HepG2 (cell line): Measurements from ENCODE around the gene HECTD1. TPM values are rescaled to one million over a fixed set of nuclear protein-coding genes. Genes with fewer than 3 reads are reported as not detected.

Source experiments
- ATAC-seq: fragments of 200-7000 bp; cut with Tn5 transposase; 3 replicates; pipeline ENCODE4 v1.9.1; 2020; ENCODE audit warnings: mild to moderate bottlenecking, moderate library complexity
- BruUV-seq: library from RNA; stranded (reverse); fragments of 400-500 nt; replicated peaks from 2 replicates; lab custom pipeline; 2021; lab: Mats Ljungman, UMichigan
- CTCF ChIA-PET: fragments of 300-600 bp; formaldehyde crosslinking; extraction: SDS; loops from one replicate; lab custom pipeline; 2021; ENCODE audit warnings: low total read pairs, inconsistent platforms, low intra/inter-chr PET ratio; lab: Yijun Ruan, JAX
- POLR2A ChIA-PET: fragments of 350-600 bp; sonication (Branson Sonifier 250); formaldehyde crosslinking; loops from one replicate; lab custom pipeline; 2020; ENCODE audit warnings: antibody characterized with exemption, inconsistent platforms; lab: Yijun Ruan, JAX
- DNase-seq: peaks from one replicate; pipeline ENCODE4 v3.0.0-alpha.2; 2015; ENCODE audit warnings: low spot score
- FAIRE-seq: peaks from 3 replicates; lab custom pipeline; 2011; peaks lifted over from hg19 to GRCh38; lab: Jason Lieb, UNC
- H2AFZ ChIP-seq: one replicate; pipeline ENCODE4 v1.6.1; 2011; ENCODE audit warnings: low read length, inconsistent platforms
- H3K27ac ChIP-seq: fragments of 300-600 bp; 3 replicates; pipeline ENCODE4 v1.8.0; 2011; ENCODE audit warnings: mixed run types, mild to moderate bottlenecking, mixed read lengths, low read length, inconsistent platforms; ENCODE audit not compliant: insufficient read depth; ENCODE audit errors: extremely low read length
- H3K27me3 ChIP-seq, 2 experiments: fragments of 200-600 bp in 1 of 2; 2 replicates in 1 of 2; 3 replicates in 1 of 2; pipeline versions ENCODE4 v1.6.0 to v1.8.0; 2011; ENCODE audit warnings: low read length in 2 of 2, mild to moderate bottlenecking in 2 of 2, moderate library complexity in 2 of 2, inconsistent platforms in 1 of 2; ENCODE audit not compliant: insufficient read depth in 2 of 2, control insufficient read depth in 1 of 2
- H3K36me3 ChIP-seq, 2 experiments: fragments of 200-600 bp in 1 of 2; replicated peaks in 1 of 2; 2 replicates in 1 of 2; 3 replicates in 1 of 2; pipeline versions ENCODE4 v1.5.1 to v1.8.0; 2011; ENCODE audit warnings: low read length in 2 of 2, inconsistent platforms in 1 of 2; ENCODE audit not compliant: insufficient read depth in 2 of 2, control insufficient read depth in 1 of 2
- H3K4me1 ChIP-seq: 2 replicates; pipeline ENCODE4 v1.5.1; 2012; ENCODE audit warnings: low read length, inconsistent platforms; ENCODE audit not compliant: insufficient read depth
- H3K4me2 ChIP-seq: 2 replicates; pipeline ENCODE4 v1.6.0; 2011; ENCODE audit warnings: low read depth, low read length, inconsistent platforms
- H3K4me3 ChIP-seq, 3 experiments: fragments of 200-600 bp in 1 of 3; sonication (generic), shearing (Covaris generic) in 1 of 3; replicated peaks in 1 of 3; 2 replicates each; pipeline ENCODE4 v1.5.1; 2011 to 2016; ENCODE audit warnings: low read length in 3 of 3, inconsistent platforms in 2 of 3, low read depth in 2 of 3, mild to moderate bottlenecking in 2 of 3, control low read depth in 1 of 3, mixed read lengths in 1 of 3; ENCODE audit not compliant: insufficient read depth in 1 of 3
- H3K79me2 ChIP-seq: one replicate; pipeline ENCODE4 v1.6.1; 2011; ENCODE audit warnings: low read length, inconsistent platforms; ENCODE audit not compliant: insufficient read depth
- H3K9ac ChIP-seq: 2 replicates; pipeline ENCODE4 v1.6.0; 2011; ENCODE audit warnings: mild to moderate bottlenecking, low read depth, low read length, inconsistent platforms; ENCODE audit not compliant: insufficient read depth
- H3K9me3 ChIP-seq: 2 replicates; pipeline ENCODE4 v1.5.1; 2012; ENCODE audit warnings: mild to moderate bottlenecking, low read length
- H4K20me1 ChIP-seq: 2 replicates; pipeline ENCODE4 v1.6.0; 2011; ENCODE audit warnings: inconsistent platforms, mild to moderate bottlenecking, low read length, moderate library complexity; ENCODE audit not compliant: insufficient read depth
- ARID5B ChIP-seq: IDR thresholded peaks from 2 replicates; pipeline ENCODE4 v1.4.0; 2020; ENCODE audit warnings: mild to moderate bottlenecking, missing genetic modification reagents
- CSRNP2 ChIP-seq: sonication (generic); formaldehyde crosslinking; conservative IDR thresholded peaks from 2 replicates; pipeline ENCODE4 v1.8.0; 2022; ENCODE audit warnings: low read depth, missing genetic modification reagents
- HDAC6 ChIP-seq: fragments of 200-600 bp; sonication (generic); IDR thresholded peaks from 2 replicates; pipeline ENCODE4 v1.7.0; 2017; ENCODE audit warnings: mild to moderate bottlenecking, antibody characterized with exemption, low read length, low read depth
- NONO ChIP-seq, 2 experiments: fragments of 450-650 bp in 1 of 2; sonication (generic) in 1 of 2; formaldehyde crosslinking in 1 of 2; IDR thresholded peaks in 1 of 2; conservative IDR thresholded peaks in 1 of 2; 2 replicates each; pipeline versions ENCODE4 v1.6.1 to v1.8.0; 2017 to 2022; ENCODE audit warnings: mild to moderate bottlenecking in 1 of 2, missing genetic modification reagents in 1 of 2, moderate library complexity in 1 of 2
- NPAS2 ChIP-seq: sonication (generic); formaldehyde crosslinking; IDR thresholded peaks from 2 replicates; pipeline ENCODE4 v1.8.0; 2022; ENCODE audit warnings: mild to moderate bottlenecking, missing genetic modification reagents, borderline replicate concordance
- NR2F6 ChIP-seq, 2 experiments: IDR thresholded peaks; 2 replicates each; pipeline ENCODE4 v1.6.1; 2016; ENCODE audit warnings: antibody characterized with exemption in 1 of 2, mild to moderate bottlenecking in 1 of 2
- SKI ChIP-seq: fragments of 450-650 bp; IDR thresholded peaks from one replicate; pipeline ENCODE4 v1.6.1; 2018; ENCODE audit warnings: mild to moderate bottlenecking; ENCODE audit not compliant: partially characterized antibody
- SMAD9 ChIP-seq: sonication (generic); formaldehyde crosslinking; IDR thresholded peaks from 2 replicates; pipeline ENCODE4 v1.5.1; 2020; ENCODE audit warnings: mild to moderate bottlenecking, missing genetic modification reagents
- SP5 ChIP-seq: IDR thresholded peaks from 2 replicates; pipeline ENCODE4 v1.6.1; 2016; ENCODE audit warnings: low read depth, borderline replicate concordance
- YEATS4 ChIP-seq: sonication (generic); formaldehyde crosslinking; IDR thresholded peaks from 2 replicates; pipeline ENCODE4 v1.4.0; 2020; ENCODE audit warnings: missing genetic modification reagents, borderline replicate concordance
- ZMYM3 ChIP-seq: sonication (generic); formaldehyde crosslinking; IDR thresholded peaks from 2 replicates; pipeline ENCODE4 v1.5.1; 2020; ENCODE audit warnings: mild to moderate bottlenecking, missing genetic modification reagents
- ZNF232 ChIP-seq: sonication (generic); formaldehyde crosslinking; IDR thresholded peaks from 2 replicates; pipeline ENCODE4 v1.4.0; 2020; ENCODE audit warnings: missing genetic modification reagents, borderline replicate concordance
- ZNF337 ChIP-seq: sonication (generic); formaldehyde crosslinking; IDR thresholded peaks from 2 replicates; pipeline ENCODE4 v1.5.1; 2020; ENCODE audit warnings: missing genetic modification reagents, low read depth, mild to moderate bottlenecking, borderline replicate concordance
- ZNF33A ChIP-seq: sonication (generic); formaldehyde crosslinking; IDR thresholded peaks from 2 replicates; pipeline ENCODE4 v1.5.1; 2020; ENCODE audit warnings: missing genetic modification reagents, mild to moderate bottlenecking, moderate library complexity, borderline replicate concordance
- ZNF44 ChIP-seq: sonication (generic); formaldehyde crosslinking; IDR thresholded peaks from 2 replicates; pipeline ENCODE4 v1.5.1; 2020; ENCODE audit warnings: mild to moderate bottlenecking, missing genetic modification reagents
- WGBS: methylation state at CpG from one replicate; pipeline ENCODE4 v1.1.6; 2017; ENCODE audit warnings: low lambda C conversion rate; 5-methylcytosine and 5-hydroxymethylcytosine counted together
- in situ Hi-C: cut with HindIII; loops from 2 replicates; pipeline ENCODE4 v1.10.0; 2017; ENCODE audit warnings: low pct_unique_long_range_greater_than_20kb; ENCODE audit not compliant: extremely low pct_ligation_motif_present
- intact Hi-C: fragments of 100-400 bp; cut with micrococcal nuclease; formaldehyde crosslinking; loops from one replicate; pipeline ENCODE4 v1.10.0; 2022; ENCODE audit not compliant: unreplicated experiment
- polyA plus RNA-seq, 8 experiments: library from polyadenylated mRNA; depleted of rRNA in 3 of 8; stranded (reverse) in 7 of 8; unstranded in 1 of 8; fragments of >200 nt; fragmentation: Illumina TruSeq in 4 of 8; extraction: Trizol in 4 of 8; gene quantifications; 2 replicates each; pipeline versions ENCODE4 v1.2.1 to v1.2.3, GENCODE V29; 2011 to 2016; ENCODE audit warnings: low read depth in 4 of 8, missing spikeins in 1 of 8, mixed read lengths in 1 of 8; ENCODE audit not compliant: insufficient read depth in 1 of 8
- total RNA-seq, 5 experiments: library from RNA; depleted of rRNA; stranded (reverse); fragments of >200 nt; fragmentation: Illumina TruSeq; extraction: Trizol; gene quantifications; 2 replicates each; pipeline ENCODE4 v1.2.3, GENCODE V29; 2016; ENCODE audit warnings: low read depth in 1 of 5
- TF ChIP-seq, protein P1 (sequence below): IDR thresholded peaks from 2 replicates; pipeline ENCODE4 v1.6.1; 2016
- TF ChIP-seq, protein P2 (sequence below): sonication (generic); formaldehyde crosslinking; IDR thresholded peaks from 2 replicates; pipeline ENCODE4 v1.9.0; 2022; ENCODE audit warnings: low read depth, missing genetic modification reagents

Gene HECTD1
- total and polyA plus RNA-seq, 2 of the 13 experiments (the other 11 are each of a cell fraction or from before 2014, with no cell fraction given): 312 to 560 TPM

GRCh38 chr14:31232081-31232480 lies 24.5 kb upstream of the HECTD1 start:
- peaks cover 64% of the 10 kb centered on the region for H3K4me1 ChIP-seq
- no peak overlapping the region for H3K27ac ChIP-seq
- no TSS peak for BruUV-seq
- no peak for DNase-seq
- FAIRE-seq: no peak
- no peaks in the 10 kb centered on the region for H3K9me3 ChIP-seq
- no peaks in the 10 kb centered on the region for H4K20me1 ChIP-seq
- H2AFZ ChIP-seq: no peak overlapping the region
- CTCF ChIA-PET: no interaction called here
- H3K27me3 ChIP-seq: no peaks in the 10 kb centered on the region
- H3K79me2 ChIP-seq: no peaks in the 10 kb centered on the region
- WGBS: 95% methylated on average over 3 of the region's 3 CpGs
- H3K4me2 ChIP-seq: no peak overlapping the region
- POLR2A ChIA-PET: interaction anchor here (1.0 to 6.9 kb wide), 4 partner anchors 14 to 33 kb away, joined by 3 to 178 read pairs (median 80); partner anchors contain the start of gene HECTD1
- in situ Hi-C loops: no loop called here
- no peak for ATAC-seq
- H3K4me3 ChIP-seq: no peak overlapping the region
- intact Hi-C loops: no loop called here
- no peak overlapping the region for H3K9ac ChIP-seq
- H3K36me3 ChIP-seq: no peaks in the 10 kb centered on the region
- no peak for TF ChIP-seq NR2F6 (IDR thresholded peaks at IDR 0.05)
- no peak for TF ChIP-seq NR2F6 (CRISPR knock-in tag; IDR thresholded peaks at IDR 0.05)
- TF ChIP-seq NONO (IDR thresholded peaks at IDR 0.05): no peak
- no peak for TF ChIP-seq NONO (CRISPR knock-in tag; conservative IDR thresholded peaks at IDR 0.05)
- 0 out of 2 replicates have a peak, but pooled peaks have one; percentile 23 for TF ChIP-seq ZNF232 (CRISPR knock-in tag)
- TF ChIP-seq CSRNP2 (CRISPR knock-in tag): no peak
- no peak for TF ChIP-seq SKI
- TF ChIP-seq NPAS2 (CRISPR knock-in tag): no peak
- TF ChIP-seq, protein P1, sequence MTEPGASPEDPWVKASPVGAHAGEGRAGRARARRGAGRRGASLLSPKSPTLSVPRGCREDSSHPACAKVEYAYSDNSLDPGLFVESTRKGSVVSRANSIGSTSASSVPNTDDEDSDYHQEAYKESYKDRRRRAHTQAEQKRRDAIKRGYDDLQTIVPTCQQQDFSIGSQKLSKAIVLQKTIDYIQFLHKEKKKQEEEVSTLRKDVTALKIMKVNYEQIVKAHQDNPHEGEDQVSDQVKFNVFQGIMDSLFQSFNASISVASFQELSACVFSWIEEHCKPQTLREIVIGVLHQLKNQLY (CRISPR knock-in tag): no peak
- TF ChIP-seq SP5: no peak
- no peak; the same call in 1 of the 2 replicates for TF ChIP-seq ZNF44 (CRISPR knock-in tag)
- TF ChIP-seq HDAC6: no peak
- no peak for TF ChIP-seq ARID5B (CRISPR knock-in tag)
- no peak for TF ChIP-seq ZNF33A
- TF ChIP-seq YEATS4 (CRISPR knock-in tag): 0 out of 2 replicates have a peak, but pooled peaks have one; percentile 18
- no peak for TF ChIP-seq SMAD9 (CRISPR knock-in tag)
- TF ChIP-seq, protein P2, sequence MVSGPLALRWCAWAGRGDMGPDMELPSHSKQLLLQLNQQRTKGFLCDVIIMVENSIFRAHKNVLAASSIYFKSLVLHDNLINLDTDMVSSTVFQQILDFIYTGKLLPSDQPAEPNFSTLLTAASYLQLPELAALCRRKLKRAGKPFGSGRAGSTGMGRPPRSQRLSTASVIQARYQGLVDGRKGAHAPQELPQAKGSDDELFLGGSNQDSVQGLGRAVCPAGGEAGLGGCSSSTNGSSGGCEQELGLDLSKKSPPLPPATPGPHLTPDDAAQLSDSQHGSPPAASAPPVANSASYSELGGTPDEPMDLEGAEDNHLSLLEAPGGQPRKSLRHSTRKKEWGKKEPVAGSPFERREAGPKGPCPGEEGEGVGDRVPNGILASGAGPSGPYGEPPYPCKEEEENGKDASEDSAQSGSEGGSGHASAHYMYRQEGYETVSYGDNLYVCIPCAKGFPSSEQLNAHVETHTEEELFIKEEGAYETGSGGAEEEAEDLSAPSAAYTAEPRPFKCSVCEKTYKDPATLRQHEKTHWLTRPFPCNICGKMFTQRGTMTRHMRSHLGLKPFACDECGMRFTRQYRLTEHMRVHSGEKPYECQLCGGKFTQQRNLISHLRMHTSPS: no peak
- 0 out of 2 replicates have a peak, but pooled peaks have one; percentile 12 for TF ChIP-seq ZMYM3 (CRISPR knock-in tag)
- TF ChIP-seq ZNF337: no peak
